Stomach (tissue), 4 donors: ENCODE data around the gene CTR9.

Source experiments
- CTCF ChIP-seq, 7 experiments: fragments of 450-650 bp in 4 of 7; fragments of 200-600 bp in 3 of 7; sonication (generic) in 3 of 7; IDR thresholded peaks; one replicate each; pipeline ENCODE4 v1.5.1; 2016 to 2019; ENCODE audit warnings: antibody characterized with exemption in 7 of 7, control low read depth in 2 of 7, mild to moderate bottlenecking in 1 of 7
- EP300 ChIP-seq: sonication (generic); formaldehyde crosslinking; IDR thresholded peaks from one replicate; pipeline ENCODE4 v1.6.1; 2017; ENCODE audit warnings: antibody characterized with exemption
- POLR2A ChIP-seq, 4 donors: fragments of 450-650 bp; IDR thresholded peaks; one replicate each; pipeline ENCODE4 v1.6.1; 2016; ENCODE audit warnings: antibody characterized with exemption in 4 of 4, control low read depth in 2 of 4, mild to moderate bottlenecking in 1 of 4, moderate library complexity in 1 of 4
- POLR2AphosphoS5 ChIP-seq, 3 donors: sonication (generic); formaldehyde crosslinking; IDR thresholded peaks; one replicate each; pipeline ENCODE4 v1.6.1; 2016; ENCODE audit warnings: antibody characterized with exemption in 3 of 3

GRCh38 chr11:10701982-10702381, 49.1 kb upstream of the CTR9 start:
- TF ChIP-seq CTCF (IDR thresholded peaks at IDR 0.05) (no peak), EP300 (no peak), POLR2A (IDR thresholded peaks at IDR 0.05) (no peak), POLR2AphosphoS5 (IDR thresholded peaks at IDR 0.05) (no peak)
